Glutamatergic neuron (in vitro differentiated cells): ENCODE measurements around the gene PARP12. TPM values are rescaled to one million over a fixed set of nuclear protein-coding genes. Genes with fewer than 3 reads are reported as not detected.
A peak's percentile ranks its signal among the peaks of the same experiment; 100 is the strongest.

Experiments used
- DNase-seq: peaks from one replicate; pipeline ENCODE4 v3.0.0; 2022
- H3K27ac Mint-ChIP-seq: one replicate; pipeline ENCODE4 v1.8.0; 2020; ENCODE audit warnings: mild to moderate bottlenecking, mixed read lengths, inconsistent platforms; ENCODE audit not compliant: unreplicated experiment
- H3K27me3 Mint-ChIP-seq: one replicate; pipeline ENCODE4 v1.8.0; 2020; ENCODE audit warnings: mild to moderate bottlenecking, moderate library complexity, mixed read lengths, inconsistent platforms; ENCODE audit not compliant: unreplicated experiment
- H3K36me3 Mint-ChIP-seq: one replicate; pipeline ENCODE4 v1.8.0; 2020; ENCODE audit warnings: mild to moderate bottlenecking, mixed read lengths, inconsistent platforms; ENCODE audit not compliant: unreplicated experiment
- H3K4me1 Mint-ChIP-seq: one replicate; pipeline ENCODE4 v1.8.0; 2020; ENCODE audit warnings: mild to moderate bottlenecking, low read depth, mixed read lengths, inconsistent platforms; ENCODE audit not compliant: unreplicated experiment
- H3K4me3 Mint-ChIP-seq: one replicate; pipeline ENCODE4 v1.8.0; 2020; ENCODE audit warnings: mild to moderate bottlenecking, mixed read lengths, inconsistent platforms; ENCODE audit not compliant: unreplicated experiment
- H3K9me3 Mint-ChIP-seq: one replicate; pipeline ENCODE4 v1.8.0; 2020; ENCODE audit warnings: mild to moderate bottlenecking, moderate library complexity, mixed read lengths, inconsistent platforms; ENCODE audit not compliant: unreplicated experiment
- total RNA-seq: library from RNA; stranded (reverse); fragmentation: NEBNext Ultra II Directional; extraction: Animal tissue kit (Norgen Biotek cat#: 25700); gene quantifications from one replicate; pipeline ENCODE4 v1.2.1, GENCODE V29; 2021; ENCODE audit not compliant: unreplicated experiment
- TF ChIP-seq, protein P1 (sequence below): fragments of 200-600 bp; sonication (generic); IDR thresholded peaks from one replicate; pipeline ENCODE4 v1.5.0; 2021; ENCODE audit not compliant: partially characterized antibody, unreplicated experiment

Gene PARP12
- total RNA-seq, 1 donor from 2014 or later, result 0.15 TPM

DNA sequence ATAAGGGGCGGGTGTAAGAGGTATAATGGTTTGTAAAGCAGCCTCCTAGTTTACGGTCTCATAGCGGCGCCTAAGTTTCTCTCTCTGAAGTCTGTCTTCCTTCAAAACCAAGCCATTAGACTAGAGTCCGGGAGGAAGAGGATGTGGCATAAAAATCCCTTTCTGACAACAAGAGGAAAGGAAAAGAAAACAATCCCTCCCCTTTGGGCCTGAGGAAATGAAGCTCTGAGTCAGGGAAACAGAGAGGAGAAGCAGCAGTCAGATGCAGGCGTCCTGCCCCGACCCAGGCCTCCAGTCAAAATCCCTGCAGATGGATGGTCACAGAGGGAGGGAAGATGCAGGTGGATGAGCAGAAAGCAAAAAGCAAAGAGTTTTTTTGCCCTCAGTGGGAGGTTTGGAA, 23.7 kb downstream of the PARP12 start:
- H3K9me3 Mint-ChIP-seq, result peaks cover 5% of the 10 kb centered on the region
- H3K4me1 Mint-ChIP-seq, result peaks cover 8% of the 10 kb centered on the region
- TF ChIP-seq, protein P1, sequence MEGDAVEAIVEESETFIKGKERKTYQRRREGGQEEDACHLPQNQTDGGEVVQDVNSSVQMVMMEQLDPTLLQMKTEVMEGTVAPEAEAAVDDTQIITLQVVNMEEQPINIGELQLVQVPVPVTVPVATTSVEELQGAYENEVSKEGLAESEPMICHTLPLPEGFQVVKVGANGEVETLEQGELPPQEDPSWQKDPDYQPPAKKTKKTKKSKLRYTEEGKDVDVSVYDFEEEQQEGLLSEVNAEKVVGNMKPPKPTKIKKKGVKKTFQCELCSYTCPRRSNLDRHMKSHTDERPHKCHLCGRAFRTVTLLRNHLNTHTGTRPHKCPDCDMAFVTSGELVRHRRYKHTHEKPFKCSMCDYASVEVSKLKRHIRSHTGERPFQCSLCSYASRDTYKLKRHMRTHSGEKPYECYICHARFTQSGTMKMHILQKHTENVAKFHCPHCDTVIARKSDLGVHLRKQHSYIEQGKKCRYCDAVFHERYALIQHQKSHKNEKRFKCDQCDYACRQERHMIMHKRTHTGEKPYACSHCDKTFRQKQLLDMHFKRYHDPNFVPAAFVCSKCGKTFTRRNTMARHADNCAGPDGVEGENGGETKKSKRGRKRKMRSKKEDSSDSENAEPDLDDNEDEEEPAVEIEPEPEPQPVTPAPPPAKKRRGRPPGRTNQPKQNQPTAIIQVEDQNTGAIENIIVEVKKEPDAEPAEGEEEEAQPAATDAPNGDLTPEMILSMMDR, result no peak
- DNase-seq, result no peak
- H3K36me3 Mint-ChIP-seq, result no peaks in the 10 kb centered on the region
- peaks cover 6% of the 10 kb centered on the region for H3K27me3 Mint-ChIP-seq
- H3K4me3 Mint-ChIP-seq, result peak overlapping the region; percentile 5
- peak overlapping the region; percentile 53 for H3K27ac Mint-ChIP-seq

DNA sequence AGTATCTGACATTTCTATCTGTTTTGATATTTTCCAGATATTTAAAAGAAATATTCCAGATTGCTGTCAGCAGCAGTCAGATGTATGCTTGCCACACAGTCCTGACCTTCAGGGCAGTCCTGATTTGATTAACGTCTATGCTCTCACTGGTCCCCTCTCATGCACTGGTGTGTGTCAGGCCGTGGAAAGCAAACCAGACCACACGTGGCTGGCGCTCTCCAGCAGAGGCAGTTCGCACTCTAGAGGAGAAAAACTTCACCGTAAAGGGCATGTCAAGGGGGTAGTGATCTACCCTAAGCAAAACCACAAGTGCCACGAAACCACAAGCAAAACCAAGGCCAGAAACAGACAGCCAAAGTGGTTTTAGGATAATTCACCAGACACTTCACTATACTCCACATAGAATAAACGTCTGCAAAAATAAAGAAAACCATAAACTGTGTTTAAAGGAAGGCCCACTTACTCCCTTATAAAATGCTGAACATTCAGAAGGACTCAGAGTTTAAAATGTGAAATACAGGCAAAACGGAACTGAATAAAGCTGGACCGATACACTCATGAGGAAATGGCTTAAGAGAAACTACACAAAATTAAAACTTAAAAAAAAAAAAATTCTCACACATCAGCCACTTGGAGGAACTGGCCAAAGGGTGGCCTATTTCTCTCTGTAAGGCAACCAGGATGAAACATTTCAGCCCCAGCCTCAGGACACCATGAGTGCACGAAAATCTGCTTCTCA, 26.4 kb downstream of the PARP12 start:
- H3K27me3 Mint-ChIP-seq, result peaks cover 6% of the 10 kb centered on the region
- no peak overlapping the region for H3K4me3 Mint-ChIP-seq
- no peak for DNase-seq
- H3K4me1 Mint-ChIP-seq, result peaks cover 8% of the 10 kb centered on the region
- no peaks in the 10 kb centered on the region for H3K36me3 Mint-ChIP-seq
- TF ChIP-seq, protein P1, result no peak
- H3K9me3 Mint-ChIP-seq, result peaks cover 5% of the 10 kb centered on the region
- H3K27ac Mint-ChIP-seq, result no peak overlapping the region

DNA sequence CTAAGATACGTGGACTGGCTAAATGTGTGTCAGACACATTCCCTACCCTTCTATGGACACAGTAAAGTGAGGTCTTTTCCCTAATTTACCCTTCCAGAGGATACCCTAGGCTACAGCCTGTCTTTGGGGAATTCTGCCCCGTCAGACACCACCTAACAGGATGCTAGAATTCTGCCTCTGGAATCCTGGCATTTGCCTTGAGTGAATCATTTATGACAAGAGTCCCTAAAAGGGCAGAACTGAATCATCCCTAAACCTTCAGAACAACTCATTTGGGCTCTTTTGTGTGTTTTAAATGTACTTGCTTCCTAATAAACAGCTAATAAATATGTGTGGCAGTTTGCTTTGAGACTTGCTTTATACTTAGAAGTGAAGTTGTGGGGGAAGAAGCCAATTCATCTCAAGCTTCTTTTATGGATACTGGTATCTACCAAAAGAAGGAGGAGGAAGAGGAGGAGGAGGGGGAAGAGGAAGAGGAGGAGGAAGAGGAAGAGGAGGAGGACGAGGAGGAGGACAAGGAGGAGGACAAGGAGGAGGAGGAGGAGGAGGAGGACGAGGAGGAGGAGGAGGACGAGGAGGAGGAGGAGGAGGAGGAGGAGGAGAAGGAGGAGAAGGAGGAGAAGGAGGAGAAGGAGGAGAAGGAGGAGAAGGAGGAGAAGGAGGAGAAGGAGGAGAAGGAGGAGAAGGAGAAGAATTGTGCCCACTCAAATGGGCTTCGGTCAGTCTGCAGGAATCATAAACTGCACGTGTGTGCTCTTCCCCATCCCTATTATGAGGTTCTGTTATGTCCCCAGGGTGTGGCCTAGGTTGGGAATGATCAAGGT, 27.1 kb downstream of the PARP12 start:
- Mint-ChIP-seq H3K4me1 (peaks cover 8% of the 10 kb centered on the region), H3K27ac (no peak overlapping the region), H3K27me3 (peaks cover 6% of the 10 kb centered on the region), H3K4me3 (no peak overlapping the region), H3K36me3 (no peaks in the 10 kb centered on the region), H3K9me3 (peaks cover 5% of the 10 kb centered on the region)
- TF ChIP-seq, protein P1, result no peak
- DNase-seq, result no peak

DNA sequence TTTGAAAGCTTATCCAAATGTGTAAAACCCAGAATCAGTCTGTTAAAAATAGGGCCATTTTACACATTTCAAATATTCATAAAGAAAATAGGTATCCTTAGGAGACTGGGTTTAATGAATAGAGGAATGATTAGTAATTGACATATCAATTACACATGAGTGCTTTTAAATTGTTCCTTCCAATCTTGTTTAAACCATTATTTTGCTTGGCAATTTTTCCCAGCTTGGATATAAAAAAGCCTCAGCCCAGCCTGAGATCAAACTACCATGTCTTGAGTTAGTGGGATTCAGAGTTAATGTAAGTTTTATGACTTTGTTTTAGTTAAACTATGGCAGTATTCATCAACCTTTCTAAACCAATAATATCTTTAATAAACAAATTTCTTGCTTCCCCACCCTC, 28.3 kb downstream of the PARP12 start:
- H3K4me1 Mint-ChIP-seq, result peaks cover 3% of the 10 kb centered on the region
- no peak overlapping the region for H3K27ac Mint-ChIP-seq
- H3K4me3 Mint-ChIP-seq, result no peak overlapping the region
- H3K27me3 Mint-ChIP-seq, result peaks cover 6% of the 10 kb centered on the region
- H3K36me3 Mint-ChIP-seq, result no peaks in the 10 kb centered on the region
- TF ChIP-seq, protein P1, result no peak
- no peak for DNase-seq
- H3K9me3 Mint-ChIP-seq, result no peaks in the 10 kb centered on the region
